H1 (cell line): Measurements from ENCODE around the gene DNAI2. TPM values are rescaled to one million over a fixed set of nuclear protein-coding genes. Genes with fewer than 3 reads are reported as not detected.

ENCODE experiments used
- CEBPB ChIP-seq: IDR thresholded peaks from 2 replicates; pipeline ENCODE4 v1.6.1; 2012; ENCODE audit warnings: low read depth, low read length
- CREB1 ChIP-seq: IDR thresholded peaks from 2 replicates; pipeline ENCODE4 v1.6.1; 2012; ENCODE audit warnings: inconsistent platforms
- EP300 ChIP-seq, 2 experiments: IDR thresholded peaks; 1 replicate in 1 of 2; 2 replicates in 1 of 2; pipeline ENCODE4 v1.6.1; 2011 to 2012; ENCODE audit warnings: low read depth in 2 of 2, low read length in 2 of 2, mild to moderate bottlenecking in 2 of 2, borderline replicate concordance in 1 of 2, inconsistent platforms in 1 of 2, moderate library complexity in 1 of 2
- GTF2F1 ChIP-seq: IDR thresholded peaks from 2 replicates; pipeline ENCODE4 v1.6.1; 2012; ENCODE audit warnings: low read depth, low read length, improper control_type of control experiment, borderline replicate concordance
- HDAC2 ChIP-seq, 2 experiments: fragments of 300-600 bp in 1 of 2; sonication (generic) in 1 of 2; IDR thresholded peaks; 2 replicates each; pipeline ENCODE4 v1.6.1; 2011 to 2012; ENCODE audit warnings: low read depth in 2 of 2, low read length in 2 of 2, mild to moderate bottlenecking in 2 of 2, moderate library complexity in 2 of 2, borderline replicate concordance in 1 of 2, inconsistent platforms in 1 of 2
- JUN ChIP-seq: IDR thresholded peaks from 2 replicates; pipeline ENCODE4 v1.6.1; 2011; ENCODE audit warnings: low read depth, mild to moderate bottlenecking, improper control_type of control experiment, low read length
- KDM4A ChIP-seq: IDR thresholded peaks from one replicate; pipeline ENCODE4 v1.7.1; 2012; ENCODE audit warnings: low read depth, mild to moderate bottlenecking, moderate library complexity, low read length, inconsistent platforms; ENCODE audit not compliant: severe bottlenecking
- POLR2A ChIP-seq, 2 experiments: IDR thresholded peaks; 1 replicate in 1 of 2; 2 replicates in 1 of 2; pipeline ENCODE4 v1.6.1; 2011; ENCODE audit warnings: low read depth in 2 of 2, low read length in 2 of 2, mild to moderate bottlenecking in 2 of 2; ENCODE audit errors: control extremely low read depth in 1 of 2
- RAD21 ChIP-seq, 2 experiments: IDR thresholded peaks in 1 of 2; conservative IDR thresholded peaks in 1 of 2; 2 replicates each; pipeline ENCODE4 v1.6.1; 2011; ENCODE audit warnings: low read depth in 2 of 2, low read length in 2 of 2, improper control_type of control experiment in 1 of 2, inconsistent platforms in 1 of 2, mild to moderate bottlenecking in 1 of 2, moderate library complexity in 1 of 2
- SIN3A ChIP-seq, 2 experiments: IDR thresholded peaks in 1 of 2; conservative IDR thresholded peaks in 1 of 2; 2 replicates each; pipeline ENCODE4 v1.6.1; 2011 to 2012; ENCODE audit warnings: low read length in 2 of 2, improper control_type of control experiment in 1 of 2, low read depth in 1 of 2, mild to moderate bottlenecking in 1 of 2
- TBP ChIP-seq: IDR thresholded peaks from 2 replicates; pipeline ENCODE4 v1.6.1; 2011; ENCODE audit warnings: low read depth, low read length, improper control_type of control experiment
- polyA plus RNA-seq, 7 experiments: library from polyadenylated mRNA; depleted of rRNA in 3 of 7; stranded (reverse) in 5 of 7; unstranded in 2 of 7; fragments of >200 nt in 5 of 7; fragments of 200-250 nt in 2 of 7; gene quantifications; 1 replicate in 5 of 7; 2 replicates in 1 of 7; 4 replicates in 1 of 7; pipeline versions ENCODE4 v1.2.1 to v1.2.3, GENCODE V29; 2011 to 2013; ENCODE audit warnings: missing spikeins in 2 of 7, mixed read lengths in 2 of 7
- total RNA-seq: library from RNA; stranded (reverse); fragmentation: NEBNext Ultra II Directional; extraction: Animal tissue kit (Norgen Biotek cat#: 25700); gene quantifications from 2 replicates; pipeline ENCODE4 v1.2.1, GENCODE V29; 2021
- TF ChIP-seq, protein P1 (sequence below): IDR thresholded peaks from 2 replicates; pipeline ENCODE4 v1.6.1; 2012; ENCODE audit warnings: inconsistent platforms
- TF ChIP-seq, protein P2 (sequence below): IDR thresholded peaks from 2 replicates; pipeline ENCODE4 v1.6.1; 2012; ENCODE audit warnings: inconsistent platforms

The DNAI2 gene
- total and polyA plus RNA-seq, 2 of the 8 experiments (the other 6 are each of a cell fraction or from before 2014, with no cell fraction given): 0.08 to 0.15 TPM

- TF ChIP-seq KDM4A (peak; percentile 32), EP300 (IDR thresholded peaks at IDR 0.05; ENCODE audit: borderline replicate concordance in 1 of 2, low read depth in 2 of 2, low read length in 2 of 2) (no peak), SIN3A (conservative IDR thresholded peaks at IDR 0.05 in 1 of 2, IDR thresholded peaks at IDR 0.05 in 1 of 2; ENCODE audit: low read depth in 1 of 2, low read length in 2 of 2) (peak in 1 of 2 experiments; percentile 55; a peak in 1 of 4 replicates), HDAC2 (IDR thresholded peaks at IDR 0.05; ENCODE audit: borderline replicate concordance in 1 of 2, low read depth in 2 of 2, low read length in 2 of 2) (0 out of 4 replicates have a peak, but pooled peaks of 1 of the 2 experiments have one; percentile 52), JUN (no peak), POLR2A (IDR thresholded peaks at IDR 0.05; ENCODE audit: control extremely low read depth in 1 of 2, low read depth in 2 of 2, low read length in 2 of 2) (no peak), CREB1 (peak; percentile 26; the same call in 1 of the 2 replicates), RAD21 (IDR thresholded peaks at IDR 0.05 in 1 of 2, conservative IDR thresholded peaks at IDR 0.05 in 1 of 2; ENCODE audit: low read depth in 2 of 2, low read length in 2 of 2) (no peak), GTF2F1 (no peak), CEBPB (no peak), TBP (no peak)
- TF ChIP-seq, protein P1, sequence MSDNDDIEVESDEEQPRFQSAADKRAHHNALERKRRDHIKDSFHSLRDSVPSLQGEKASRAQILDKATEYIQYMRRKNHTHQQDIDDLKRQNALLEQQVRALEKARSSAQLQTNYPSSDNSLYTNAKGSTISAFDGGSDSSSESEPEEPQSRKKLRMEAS: peak; percentile 89
- TF ChIP-seq, protein P2, sequence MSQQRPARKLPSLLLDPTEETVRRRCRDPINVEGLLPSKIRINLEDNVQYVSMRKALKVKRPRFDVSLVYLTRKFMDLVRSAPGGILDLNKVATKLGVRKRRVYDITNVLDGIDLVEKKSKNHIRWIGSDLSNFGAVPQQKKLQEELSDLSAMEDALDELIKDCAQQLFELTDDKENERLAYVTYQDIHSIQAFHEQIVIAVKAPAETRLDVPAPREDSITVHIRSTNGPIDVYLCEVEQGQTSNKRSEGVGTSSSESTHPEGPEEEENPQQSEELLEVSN: peak; percentile 82
These were observed at the start of gene DNAI2 (continued) for GRCh38 chr17:74274060-74274708.
